H1 (cell line): ENCODE measurements around the gene RBM5. TPM values are rescaled to one million over a fixed set of nuclear protein-coding genes. Genes with fewer than 3 reads are reported as not detected.

Experiments used
- CTCF ChIA-PET: fragments of 300-600 bp; sonication (Branson Sonifier 250); formaldehyde crosslinking; loops from one replicate; lab custom pipeline; 2021; ENCODE audit not compliant: partially characterized antibody; lab: Charles Lee
- POLR2A ChIA-PET: fragments of 300-600 bp; sonication (Branson Sonifier 250); formaldehyde crosslinking; loops from one replicate; lab custom pipeline; 2021; ENCODE audit warnings: inconsistent platforms; ENCODE audit not compliant: partially characterized antibody; lab: Charles Lee
- DNase-seq, 2 experiments: peaks; one replicate each; pipeline versions ENCODE4 v3.0.0 to v3.0.0-alpha.2; 2010 to 2022; ENCODE audit warnings: low spot score in 2 of 2, low read depth in 1 of 2, mixed read lengths in 1 of 2
- FAIRE-seq: peaks from 2 replicates; lab custom pipeline; 2011; peaks lifted over from hg19 to GRCh38; lab: Jason Lieb, UNC
- H2AFZ ChIP-seq: 2 replicates; pipeline ENCODE4 v1.8.1; 2012; ENCODE audit warnings: low read length, inconsistent platforms
- H2AK5ac ChIP-seq: 2 replicates; pipeline ENCODE4 v1.6.1; 2013; ENCODE audit warnings: low read depth, low read length
- H2BK120ac ChIP-seq: replicated peaks from 2 replicates; pipeline ENCODE3; 2013; ENCODE audit warnings: low read depth, low read length, inconsistent platforms
- H2BK12ac ChIP-seq: 2 replicates; pipeline ENCODE4 v1.6.1; 2013; ENCODE audit warnings: low read depth, low read length
- H2BK15ac ChIP-seq: 2 replicates; pipeline ENCODE4 v1.6.1; 2013; ENCODE audit warnings: low read length
- H2BK20ac ChIP-seq: 2 replicates; pipeline ENCODE4 v1.6.1; 2013; ENCODE audit warnings: low read length
- H2BK5ac ChIP-seq: 2 replicates; pipeline ENCODE4 v1.6.1; 2013; ENCODE audit warnings: low read depth, low read length
- H3K14ac ChIP-seq: 2 replicates; pipeline ENCODE4 v1.6.1; 2013; ENCODE audit warnings: inconsistent platforms; ENCODE audit not compliant: insufficient read length
- H3K18ac ChIP-seq: 2 replicates; pipeline ENCODE4 v1.6.1; 2013; ENCODE audit warnings: low read length; ENCODE audit errors: extremely low read depth
- H3K23ac ChIP-seq: 2 replicates; pipeline ENCODE4 v1.6.1; 2013; ENCODE audit warnings: inconsistent platforms; ENCODE audit not compliant: insufficient read length
- H3K23me2 ChIP-seq: 2 replicates; pipeline ENCODE4 v1.6.1; 2013; ENCODE audit warnings: low read depth, low read length
- H3K27ac ChIP-seq: 2 replicates; pipeline ENCODE4 v1.6.1; 2011; ENCODE audit warnings: low read depth, low read length, inconsistent platforms
- H3K27me3 ChIP-seq, 4 experiments: replicated peaks in 1 of 4; 1 replicate in 1 of 4; 2 replicates in 3 of 4; pipeline versions ENCODE4 v1.6.1 to v1.8.1; 2011 to 2013; ENCODE audit warnings: low read length in 3 of 4, mild to moderate bottlenecking in 3 of 4, inconsistent platforms in 2 of 4, mixed read lengths in 2 of 4, moderate library complexity in 1 of 4; ENCODE audit not compliant: control insufficient read depth in 3 of 4, insufficient read depth in 3 of 4; ENCODE audit errors: extremely low read depth in 1 of 4
- H3K36me3 ChIP-seq, 4 experiments: 2 replicates each; pipeline versions ENCODE4 v1.6.1 to v1.8.1; 2011 to 2013; ENCODE audit warnings: mild to moderate bottlenecking in 4 of 4, low read length in 3 of 4, moderate library complexity in 2 of 4, control low read depth in 1 of 4, inconsistent platforms in 1 of 4; ENCODE audit not compliant: insufficient read depth in 4 of 4, control insufficient read depth in 2 of 4
- H3K4ac ChIP-seq: replicated peaks from 2 replicates; pipeline ENCODE3; 2013; ENCODE audit warnings: low read length, low read depth, mixed read lengths, inconsistent platforms; ENCODE audit not compliant: insufficient read length
- H3K4me1 ChIP-seq, 4 experiments: replicated peaks in 1 of 4; 1 replicate in 1 of 4; 2 replicates in 3 of 4; pipeline versions ENCODE4 v1.6.1 to v1.8.1; 2011 to 2013; ENCODE audit warnings: low read length in 3 of 4, inconsistent platforms in 2 of 4, mixed read lengths in 1 of 4; ENCODE audit not compliant: insufficient read depth in 4 of 4, control insufficient read depth in 3 of 4
- H3K4me2 ChIP-seq, 2 experiments: 2 replicates each; pipeline versions ENCODE4 v1.6.1 to v1.8.1; 2011 to 2013; ENCODE audit warnings: low read depth in 2 of 2, low read length in 2 of 2, control low read depth in 1 of 2, inconsistent platforms in 1 of 2, mild to moderate bottlenecking in 1 of 2; ENCODE audit not compliant: insufficient read depth in 1 of 2
- H3K4me3 ChIP-seq, 4 experiments: fragments of 200-600, 300-600 bp in 1 of 4; sonication (generic), shearing (Covaris generic), sonication (Bioruptor Twin) in 1 of 4; 2 replicates each; pipeline versions ENCODE4 v1.5.1 to v1.8.1; 2011 to 2016; ENCODE audit warnings: low read length in 4 of 4, low read depth in 3 of 4, control low read depth in 2 of 4, inconsistent platforms in 2 of 4, mild to moderate bottlenecking in 2 of 4, mixed read lengths in 1 of 4, moderate library complexity in 1 of 4; ENCODE audit not compliant: insufficient read depth in 2 of 4; ENCODE audit errors: extremely low read depth in 1 of 4
- H3K56ac ChIP-seq: replicated peaks from 2 replicates; pipeline ENCODE3; 2013; ENCODE audit warnings: low read depth, mild to moderate bottlenecking, mixed read lengths, low read length, inconsistent platforms; ENCODE audit not compliant: insufficient read length
- H3K79me1 ChIP-seq: 2 replicates; pipeline ENCODE4 v1.6.1; 2013; ENCODE audit warnings: low read depth, low read length, control low read depth
- H3K79me2 ChIP-seq, 2 experiments: 2 replicates each; pipeline versions ENCODE4 v1.6.1 to v1.8.1; 2012 to 2013; ENCODE audit warnings: low read length in 2 of 2, mild to moderate bottlenecking in 2 of 2, inconsistent platforms in 1 of 2; ENCODE audit not compliant: insufficient read depth in 2 of 2, control insufficient read depth in 1 of 2
- H3K9ac ChIP-seq, 4 experiments: replicated peaks in 1 of 4; 1 replicate in 1 of 4; 2 replicates in 3 of 4; pipeline versions ENCODE4 v1.6.1 to v1.8.1; 2011 to 2013; ENCODE audit warnings: low read depth in 3 of 4, low read length in 3 of 4, control low read depth in 2 of 4, mild to moderate bottlenecking in 2 of 4, moderate library complexity in 2 of 4, inconsistent platforms in 1 of 4; ENCODE audit errors: extremely low read depth in 1 of 4
- H3K9me3 ChIP-seq, 2 experiments: 2 replicates each; pipeline versions ENCODE4 v1.6.1 to v1.8.1; 2012 to 2013; ENCODE audit warnings: mild to moderate bottlenecking in 2 of 2, moderate library complexity in 2 of 2, control low read depth in 1 of 2, inconsistent platforms in 1 of 2, low read depth in 1 of 2, low read length in 1 of 2, mixed read lengths in 1 of 2; ENCODE audit not compliant: insufficient read depth in 2 of 2
- H4K20me1 ChIP-seq, 2 experiments: replicated peaks in 1 of 2; 2 replicates each; pipeline versions ENCODE3 to v1.8.1; 2011 to 2013; ENCODE audit warnings: inconsistent platforms in 2 of 2, low read length in 2 of 2, mild to moderate bottlenecking in 1 of 2; ENCODE audit not compliant: insufficient read depth in 2 of 2, control insufficient read depth in 1 of 2
- H4K5ac ChIP-seq: 2 replicates; pipeline ENCODE4 v1.6.1; 2013; ENCODE audit warnings: low read length, low read depth, mixed read lengths, inconsistent platforms; ENCODE audit not compliant: insufficient read length
- H4K8ac ChIP-seq: 2 replicates; pipeline ENCODE4 v1.8.0; 2013; ENCODE audit warnings: mild to moderate bottlenecking, moderate library complexity, low read length, inconsistent platforms; ENCODE audit not compliant: insufficient read depth; ENCODE audit errors: extremely low read depth
- H4K91ac ChIP-seq: replicated peaks from 2 replicates; pipeline ENCODE3; 2013; ENCODE audit warnings: low read length, mixed read lengths, inconsistent platforms; ENCODE audit not compliant: insufficient read length
- ASH2L ChIP-seq: fragments of 200-600, 300-600 bp; sonication (generic); IDR thresholded peaks from one replicate; pipeline ENCODE4 v1.7.1; 2017; ENCODE audit warnings: low read length
- KDM5A ChIP-seq: fragments of 200-600 bp; IDR thresholded peaks from 2 replicates; pipeline ENCODE4 v1.7.1; 2012; ENCODE audit warnings: mild to moderate bottlenecking, low read length, inconsistent platforms, mixed read lengths
- SP1 ChIP-seq: IDR thresholded peaks from 2 replicates; pipeline ENCODE4 v1.6.1; 2011; ENCODE audit warnings: low read depth, low read length
- TAF1 ChIP-seq: IDR thresholded peaks from 2 replicates; pipeline ENCODE4 v1.6.1; 2011; ENCODE audit warnings: mild to moderate bottlenecking, low read depth, low read length
- WGBS, 2 experiments: shearing (Covaris generic) in 1 of 2; methylation state at CpG; one replicate each; pipeline versions ENCODE4 v1.1.6 to v1.1.7; 2013 to 2015; ENCODE audit warnings: low lambda C conversion rate in 2 of 2, mixed read lengths in 2 of 2, inconsistent platforms in 1 of 2, low coverage in 1 of 2, missing lambda C conversion rate in 1 of 2; ENCODE audit not compliant: insufficient replicate concordance in 2 of 2, insufficient coverage in 1 of 2, insufficient read length in 1 of 2; ENCODE audit errors: extremely low coverage in 1 of 2, missing lambda C conversion rate in 1 of 2; 5-methylcytosine and 5-hydroxymethylcytosine counted together
- polyA plus RNA-seq, 7 experiments: library from polyadenylated mRNA; depleted of rRNA in 3 of 7; stranded (reverse) in 5 of 7; unstranded in 2 of 7; fragments of >200 nt in 5 of 7; fragments of 200-250 nt in 2 of 7; gene quantifications; 1 replicate in 5 of 7; 2 replicates in 1 of 7; 4 replicates in 1 of 7; pipeline versions ENCODE4 v1.2.1 to v1.2.3, GENCODE V29; 2011 to 2013; ENCODE audit warnings: missing spikeins in 2 of 7, mixed read lengths in 2 of 7
- total RNA-seq: library from RNA; stranded (reverse); fragmentation: NEBNext Ultra II Directional; extraction: Animal tissue kit (Norgen Biotek cat#: 25700); gene quantifications from 2 replicates; pipeline ENCODE4 v1.2.1, GENCODE V29; 2021

RBM5 gene
- total and polyA plus RNA-seq, 2 of the 8 experiments (the other 6 are each of a cell fraction or from before 2014, with no cell fraction given), result 82.7 to 144 TPM

DNA sequence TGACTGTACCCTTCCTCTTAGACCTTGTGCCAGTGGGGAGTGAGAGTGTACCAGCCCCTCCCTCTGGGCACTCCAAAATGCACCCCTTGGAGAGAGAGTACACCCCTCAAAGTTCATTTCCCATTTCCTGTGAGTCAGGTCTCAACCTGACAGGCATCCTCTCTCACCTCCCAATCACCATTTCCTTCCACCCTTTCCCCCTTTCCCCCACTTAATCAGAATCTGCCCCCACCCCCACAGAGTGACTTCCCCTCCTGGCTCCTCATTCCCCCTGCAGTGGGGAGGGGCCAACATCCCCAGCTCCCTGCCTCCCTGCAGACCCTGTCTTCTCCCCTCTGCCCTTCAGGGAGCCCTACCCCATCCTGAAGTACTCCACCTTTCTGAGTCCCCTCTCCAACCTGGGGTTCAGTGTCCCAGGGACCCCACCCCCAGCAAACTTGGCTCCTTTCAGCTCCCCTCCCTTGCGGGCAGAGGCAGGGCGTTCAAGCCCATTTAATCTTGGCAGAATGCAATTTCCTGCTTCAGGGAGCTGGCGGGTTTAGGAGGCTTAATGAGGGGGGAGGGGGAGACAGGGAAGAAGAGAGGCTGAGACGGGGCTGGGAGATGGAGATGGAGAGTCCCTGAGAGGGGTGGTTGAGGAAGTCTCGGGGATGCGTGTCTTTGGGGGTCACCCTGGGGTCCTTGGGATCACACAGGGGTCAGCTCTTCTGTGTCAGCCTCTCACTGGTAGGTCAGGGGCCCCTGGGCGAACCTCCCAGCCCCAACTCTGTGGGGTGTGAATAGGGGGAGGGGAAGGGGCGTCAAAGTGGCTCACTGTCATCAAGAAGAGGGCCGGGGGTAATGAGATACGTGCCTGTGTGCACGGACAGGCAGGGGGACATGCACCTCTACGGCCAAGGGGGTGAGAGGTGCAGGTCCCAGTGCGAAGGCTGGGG lies 49.8 kb downstream of the RBM5 start:
- POLR2A ChIA-PET, result interaction anchor here (0.7 to 10.6 kb wide), 14 partner anchors 9 to 103 kb away, joined by 3 to 133 read pairs (median 5); partner anchors contain the start of gene GNAI2
- FAIRE-seq, result peak; percentile 24
- H3K79me2 ChIP-seq, result no peaks in the 10 kb centered on the region
- no peak overlapping the region for H3K14ac ChIP-seq
- TF ChIP-seq KDM5A, result no peak
- TF ChIP-seq TAF1, result 0 out of 2 replicates have a peak, but pooled peaks have one; percentile 37
- 0 out of 2 replicates have a peak, but pooled peaks have one; percentile 36 for TF ChIP-seq SP1
- peak; percentile 76 for TF ChIP-seq ASH2L
- no peaks in the 10 kb centered on the region; the same call in 1 of the 2 replicates for H3K23me2 ChIP-seq
- H3K9me3 ChIP-seq, result no peaks in the 10 kb centered on the region
- WGBS, 2 experiments, result 19% methylated on average over 10 of the region's 13 CpGs; no CpG with 5 or more reads in 1 of the 2 experiments
- peak overlapping the region; percentile 35; the same call in 1 of the 2 replicates for H4K8ac ChIP-seq
- no peak overlapping the region; a peak in 1 of 7 replicates for H3K9ac ChIP-seq
- peak overlapping the region; percentile 96 for H2BK5ac ChIP-seq
- H3K4ac ChIP-seq, result peak overlapping the region; percentile 92
- H3K36me3 ChIP-seq, result no peaks in the 10 kb centered on the region
- no peaks in the 10 kb centered on the region for H3K79me1 ChIP-seq
- H2BK15ac ChIP-seq, result peak overlapping the region; percentile 95
- CTCF ChIA-PET, result interaction anchor here (0.7 to 7.1 kb wide), 15 partner anchors 9 to 136 kb away, joined by 3 to 68 read pairs (median 4); partner anchors contain the start of gene GNAT1
- H2AK5ac ChIP-seq, result peak overlapping the region; percentile 46; the same call in 1 of the 2 replicates
- H3K18ac ChIP-seq, result peak overlapping the region; percentile 95
- peak overlapping the region; percentile 57 for H3K56ac ChIP-seq
- peaks cover 4 to 32% (median 28%) of the 10 kb centered on the region in 4 experiments for H3K4me1 ChIP-seq
- H4K5ac ChIP-seq, result peak overlapping the region; percentile 76
- H4K91ac ChIP-seq, result peak overlapping the region; percentile 86
- no peak overlapping the region for H2AFZ ChIP-seq
- no peaks in the 10 kb centered on the region; a peak in 1 of 7 replicates for H3K27me3 ChIP-seq
- H4K20me1 ChIP-seq, result no peaks in the 10 kb centered on the region
- peak overlapping the region; percentile 98 for H2BK20ac ChIP-seq
- H3K4me2 ChIP-seq, result peak overlapping the region; percentile 65 to 70
- peak overlapping the region; percentile 41; the same call in 1 of the 2 replicates for H3K27ac ChIP-seq
- H3K4me3 ChIP-seq, result peak overlapping the region in 3 of 4 experiments; percentile 17 to 45 (median 36); a peak in 3 of 8 replicates
- H2BK12ac ChIP-seq, result peak overlapping the region; percentile 99; the same call in 1 of the 2 replicates
- H2BK120ac ChIP-seq, result peak overlapping the region; percentile 73
- H3K23ac ChIP-seq, result no peak overlapping the region
- DNase-seq, result peak in 1 of 2 experiments; percentile 71
